C1 segment of cervical spinal cord (tissue), 14 donors: ENCODE measurements around the gene LY6G5C.

Source experiments
- DNase-seq, 14 donors: peaks; one replicate each; lab custom pipeline; 2025; lab: John Stamatoyannopoulos, UW

Gene LY6G5C

DNA sequence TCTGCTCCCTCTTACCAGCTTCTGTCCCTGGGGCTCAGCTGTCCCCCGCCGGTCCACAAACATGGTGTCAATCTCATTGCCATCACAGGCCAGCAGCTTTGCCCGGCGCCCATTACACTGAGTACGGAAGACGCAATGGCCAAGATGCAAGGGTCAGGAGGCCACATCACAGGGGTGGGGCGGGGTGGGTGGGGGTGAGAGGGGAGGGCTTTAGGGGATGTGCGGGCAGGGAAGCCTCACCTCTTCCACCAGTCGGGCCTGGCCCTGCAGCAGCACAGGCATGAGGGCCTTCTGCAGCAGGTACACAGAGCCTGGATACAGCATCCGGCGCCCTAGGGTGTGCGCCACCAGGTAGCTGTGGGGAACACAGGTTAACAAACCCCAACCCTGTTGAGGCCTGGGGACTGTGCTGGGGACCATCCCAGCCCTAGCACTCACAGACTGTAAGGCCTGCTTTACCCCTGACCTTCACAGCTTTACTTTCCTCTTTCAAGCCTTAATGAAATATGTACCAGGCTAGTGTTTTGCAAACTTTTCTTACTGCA is 10.8 kb upstream of the LY6G5C start:
- no peak for DNase-seq

DNA sequence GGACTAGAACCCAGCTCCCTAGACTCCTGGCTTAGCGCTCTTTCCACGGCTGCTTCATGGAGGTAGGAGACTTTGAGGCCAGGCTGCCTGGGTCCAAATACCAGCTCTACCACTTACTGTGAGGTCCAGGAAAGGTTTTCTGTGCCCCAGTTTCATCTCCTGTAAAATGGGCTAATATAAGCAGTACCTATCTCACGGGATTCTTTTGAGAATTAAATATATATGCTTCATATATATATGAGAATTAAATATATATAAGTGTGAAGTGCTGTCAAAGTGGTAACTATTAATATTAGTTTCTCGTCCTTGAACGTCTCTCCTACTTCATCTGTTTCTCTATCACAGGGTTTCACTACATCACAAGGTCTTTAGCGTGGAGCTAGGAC is 10.2 kb upstream of the LY6G5C start:
- no peak for DNase-seq

DNA sequence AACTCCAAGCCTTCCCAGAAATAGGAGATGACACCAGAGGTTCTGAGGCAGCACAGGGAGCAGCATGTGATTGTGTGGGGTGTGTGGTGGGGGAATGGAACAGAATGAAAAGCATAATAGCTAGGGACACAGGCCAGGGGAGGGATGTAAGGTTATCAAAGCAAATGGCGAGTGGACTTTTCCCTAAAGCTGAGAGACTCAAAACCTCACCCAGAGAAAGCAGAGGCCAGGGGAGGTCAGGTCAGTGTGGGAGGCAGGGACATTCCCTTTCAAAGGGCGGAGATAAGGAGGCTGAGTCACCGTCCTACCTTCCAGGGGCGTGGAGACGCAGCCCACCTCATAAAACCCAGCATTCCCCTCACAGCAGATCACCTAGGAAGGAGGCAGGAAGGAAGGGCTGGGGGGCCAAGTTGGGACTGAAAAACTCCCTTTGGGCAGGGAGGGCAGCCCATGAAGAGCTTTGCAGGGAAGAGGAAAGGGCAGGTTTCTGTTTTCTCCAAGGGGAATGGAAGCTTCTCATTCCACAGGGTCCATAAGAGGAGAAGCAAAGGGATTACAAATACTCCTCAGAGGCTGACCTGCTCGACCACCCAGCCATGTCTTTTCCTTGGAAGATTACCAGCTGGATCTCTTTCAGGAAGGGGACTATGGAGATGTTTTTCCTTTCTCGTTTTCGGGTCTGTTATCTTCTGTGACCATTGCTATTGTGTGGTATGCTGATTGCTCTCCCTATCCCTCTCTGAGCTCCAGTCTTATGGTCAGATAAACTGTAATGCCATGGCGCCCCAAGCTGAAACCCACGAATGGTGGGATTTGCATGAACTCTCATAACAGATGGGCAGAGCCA is 9.6 kb upstream of the LY6G5C start:
- DNase-seq, result peak in 3 of 14 donors; percentile 3 to 21 (median 8)

DNA sequence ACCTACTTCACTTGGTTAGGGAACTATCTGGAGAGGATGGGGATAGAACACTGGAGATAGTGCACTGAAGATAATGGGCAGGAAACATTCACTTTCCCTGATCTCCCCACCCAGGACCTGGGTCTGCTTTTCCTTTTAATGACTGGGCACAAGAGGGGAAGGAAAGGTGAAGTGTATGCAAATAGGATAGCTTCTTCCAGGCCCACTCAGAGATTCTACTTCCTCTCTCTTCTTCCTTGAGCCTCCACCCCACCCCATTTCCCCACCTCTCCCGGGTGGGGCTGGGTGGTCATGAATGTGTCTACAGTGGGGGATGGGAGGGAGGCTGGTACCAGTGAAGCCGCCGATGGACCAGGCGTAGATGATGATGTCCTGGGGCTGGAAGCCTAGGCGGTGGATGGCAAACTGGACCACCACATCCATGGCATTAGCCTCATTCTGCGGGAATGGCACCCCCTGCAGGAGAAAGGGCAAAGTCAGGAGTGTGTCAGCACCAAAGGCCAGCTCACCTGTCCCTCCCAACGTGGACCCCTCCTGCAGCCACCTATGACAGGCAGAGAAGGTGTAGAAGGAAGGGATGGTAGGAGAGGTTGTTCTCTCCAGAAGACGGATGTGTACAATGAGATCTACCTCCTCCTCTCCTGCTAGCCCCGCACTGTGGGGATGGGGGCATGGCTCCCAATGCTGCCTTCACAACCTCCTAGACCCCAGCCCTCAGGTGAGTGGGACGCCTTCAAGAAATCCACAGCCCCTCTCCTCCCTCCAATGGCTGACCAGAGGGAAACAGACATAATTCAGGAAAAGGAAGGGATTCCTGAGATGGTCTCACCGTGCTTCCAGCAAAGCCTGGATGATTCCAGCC is 8.6 kb upstream of the LY6G5C start:
- DNase-seq, result no peak

DNA sequence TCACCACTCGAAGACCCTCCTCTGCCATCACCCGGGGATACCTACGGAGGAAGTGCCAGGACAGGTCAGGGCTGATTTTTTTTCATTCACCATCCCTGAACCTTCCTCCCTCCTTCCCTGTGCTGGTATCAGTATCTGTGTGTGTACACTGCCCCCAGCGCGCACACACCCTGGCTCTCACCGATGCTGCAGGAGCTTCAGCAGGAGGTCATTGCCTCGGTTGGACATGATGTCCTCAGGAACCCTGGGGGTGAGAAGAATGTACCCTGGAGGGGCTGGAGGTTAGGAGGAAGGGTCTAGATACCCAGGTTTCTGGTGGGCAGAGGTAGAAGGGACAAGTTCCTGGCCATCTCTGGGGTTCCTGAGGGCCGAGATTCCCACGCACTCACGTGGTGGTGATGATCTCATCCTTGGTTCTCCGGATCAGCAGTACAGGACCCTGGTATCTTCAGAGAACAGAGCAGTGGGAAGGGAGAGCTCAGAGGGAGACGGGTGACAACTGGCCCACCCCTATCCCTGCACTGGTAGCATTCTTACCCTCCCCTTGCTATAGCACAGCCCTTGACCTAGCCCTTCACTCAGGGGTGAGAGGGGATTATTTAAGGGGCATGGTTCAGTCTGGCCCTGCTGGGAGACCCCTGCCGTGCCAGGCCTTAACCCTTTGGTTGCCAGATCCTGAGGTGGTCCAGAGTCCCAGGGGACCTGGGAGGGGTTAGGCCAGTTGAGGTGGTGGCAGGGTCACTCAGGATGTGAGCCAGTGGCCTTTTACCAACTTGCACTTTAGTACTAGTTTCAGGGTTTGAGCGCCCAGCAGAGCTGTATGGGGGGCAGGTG is 7.2 kb upstream of the LY6G5C start:
- no peak for DNase-seq

DNA sequence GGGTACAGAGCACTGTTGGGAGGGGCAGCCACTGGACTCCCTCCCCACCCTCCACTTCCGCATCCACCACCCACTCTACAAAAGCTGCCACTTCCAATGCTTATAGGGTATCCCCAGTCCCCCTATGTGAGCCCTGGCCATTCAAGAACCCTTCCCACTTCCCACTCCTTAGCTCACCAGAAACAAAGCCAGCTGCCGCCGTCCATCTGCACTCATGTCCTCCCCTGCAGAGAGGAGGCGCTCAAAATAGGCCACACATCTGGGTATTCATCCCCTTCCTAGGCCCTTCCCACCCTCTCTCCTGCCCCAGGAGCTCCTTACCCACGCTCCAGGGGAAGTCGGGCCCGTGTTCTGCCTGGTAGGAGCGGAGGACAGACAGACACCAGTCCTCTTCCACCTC is 6.5 kb upstream of the LY6G5C start:
- DNase-seq, result no peak

DNA sequence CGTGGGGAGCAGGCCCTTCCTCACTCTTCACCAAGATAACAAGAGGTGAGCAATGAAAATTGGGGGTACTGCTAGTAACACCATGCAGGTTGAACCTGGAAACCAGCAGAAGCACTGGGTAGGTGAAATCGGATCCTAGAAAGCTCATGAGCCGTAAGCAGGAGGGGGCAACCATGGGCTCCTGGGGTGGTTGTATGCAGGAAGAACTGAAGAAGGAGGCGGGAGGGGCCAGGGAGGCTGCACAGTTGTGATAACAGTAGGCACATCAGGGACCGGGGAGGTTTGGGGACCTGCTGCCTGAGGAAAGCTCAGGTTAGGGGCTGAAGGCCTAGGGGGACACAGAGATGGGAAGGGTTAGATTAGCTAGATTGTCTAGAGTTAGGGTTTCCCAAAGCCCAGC is 5.6 kb upstream of the LY6G5C start:
- DNase-seq, result no peak

DNA sequence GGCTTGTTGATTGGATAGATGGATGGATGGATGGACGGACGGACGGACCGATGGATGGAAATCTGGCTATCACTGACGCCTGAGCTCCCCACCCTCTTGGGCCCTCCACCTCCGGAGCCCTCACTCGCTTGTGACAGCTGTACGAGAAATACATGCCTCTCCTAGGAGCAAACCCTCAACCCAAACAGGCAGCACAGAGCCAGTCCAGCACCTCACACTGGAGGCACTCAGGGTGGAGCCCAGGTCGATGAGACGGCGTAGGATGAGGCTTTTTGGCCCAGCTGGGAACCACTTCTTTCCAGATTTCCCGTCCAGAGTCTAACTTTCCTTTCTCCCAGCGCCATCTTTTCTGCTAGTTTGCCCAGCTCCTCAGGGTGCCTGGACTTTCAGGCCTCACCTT is 2.7 kb upstream of the LY6G5C start:
- DNase-seq, result no peak

DNA sequence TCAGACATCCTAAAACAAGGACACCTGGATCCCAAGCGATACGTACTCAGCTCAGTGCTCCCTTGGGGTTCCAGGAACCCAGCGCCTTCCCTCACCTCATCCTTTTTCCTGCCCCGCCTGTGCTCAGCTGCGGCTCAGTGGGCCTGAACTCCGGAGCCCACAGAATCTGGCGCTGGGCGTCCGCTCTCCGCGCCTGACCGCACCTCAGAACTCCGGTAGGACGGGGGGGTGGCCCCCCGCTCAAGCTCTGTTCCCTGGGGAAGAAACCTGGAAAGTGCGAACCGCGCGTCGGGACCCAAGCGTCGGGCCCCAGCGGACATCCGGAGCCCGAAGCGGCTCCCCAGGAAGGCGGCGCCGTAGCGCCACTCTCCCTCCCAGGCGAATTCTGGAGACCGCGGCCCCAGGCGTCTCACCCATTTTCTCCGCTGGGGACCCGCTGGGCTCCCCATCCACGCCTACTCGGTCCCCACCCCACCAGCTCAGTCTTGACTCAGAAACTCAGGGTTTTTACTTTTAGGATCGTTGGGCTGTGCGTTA is 336 bp upstream of the LY6G5C start:
- DNase-seq, result peak in 7 of 14 donors; percentile 13 to 59 (median 33)

DNA sequence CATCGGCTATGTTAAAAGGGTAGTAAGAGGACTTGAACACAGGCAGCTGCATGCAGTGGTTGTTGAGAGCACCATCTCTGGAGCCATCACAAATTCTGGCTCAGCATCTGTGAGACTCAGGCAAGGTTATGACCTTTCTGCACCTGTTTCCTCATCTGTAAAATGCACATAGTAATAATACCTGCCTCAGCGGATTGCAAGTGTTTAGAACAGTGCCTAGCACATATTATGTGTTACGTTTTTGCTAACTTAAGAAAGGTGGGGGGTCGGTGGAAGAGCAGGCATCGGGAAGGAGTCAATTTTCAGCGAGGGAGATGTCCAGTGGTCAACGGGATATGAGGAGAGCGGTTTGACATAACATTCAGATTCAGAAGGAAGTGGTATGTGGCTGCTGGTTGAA is 2.9 kb downstream of the LY6G5C start:
- DNase-seq, result no peak

DNA sequence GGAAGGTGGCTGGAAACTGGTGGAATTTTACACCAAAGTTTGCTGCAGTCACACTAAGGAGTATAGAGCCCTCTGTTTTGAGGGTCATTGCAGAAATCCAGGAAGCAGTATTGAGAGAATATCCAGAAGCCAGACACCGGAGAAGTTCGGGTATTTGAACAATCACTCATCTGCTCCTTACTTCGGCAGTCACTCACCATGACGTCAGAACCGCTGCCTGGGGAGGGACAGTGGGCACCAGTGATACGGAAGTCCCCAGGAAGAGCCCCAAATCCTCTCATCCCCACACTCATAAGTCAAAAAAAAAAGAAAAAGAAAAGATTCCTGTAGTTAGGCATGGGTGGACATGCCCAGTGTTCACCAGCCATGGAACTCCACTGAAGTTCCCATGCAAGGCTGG is 4.0 kb downstream of the LY6G5C start:
- DNase-seq, result no peak

DNA sequence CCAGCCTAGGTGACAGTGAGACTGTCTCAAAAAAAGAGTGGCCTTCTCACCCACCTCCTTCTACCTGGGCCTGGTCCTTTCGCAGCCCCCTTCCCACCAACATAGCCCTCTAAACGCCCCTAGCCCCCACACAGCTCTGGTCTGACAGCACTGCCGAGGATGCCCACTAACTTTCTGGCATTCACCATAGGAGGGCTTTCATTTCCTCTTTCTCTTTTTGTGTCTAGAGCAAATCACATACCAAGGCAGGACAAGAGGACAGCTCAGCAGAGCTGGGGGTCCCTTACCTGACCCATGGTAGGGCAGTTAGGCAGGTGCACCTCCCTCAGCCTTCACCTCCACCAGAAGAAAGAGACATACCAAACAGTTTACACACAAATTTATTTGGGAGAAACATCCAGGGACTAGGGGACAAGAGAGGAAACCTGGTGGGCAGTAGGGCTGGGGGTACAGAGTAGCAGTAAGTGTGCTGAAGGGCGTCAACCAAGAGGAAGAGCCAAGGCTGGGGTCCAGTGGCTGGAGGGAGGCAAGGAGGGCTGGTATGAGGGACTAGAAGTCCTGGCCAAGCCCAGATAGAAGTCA is 4.5 kb downstream of the LY6G5C start:
- DNase-seq, result no peak

DNA sequence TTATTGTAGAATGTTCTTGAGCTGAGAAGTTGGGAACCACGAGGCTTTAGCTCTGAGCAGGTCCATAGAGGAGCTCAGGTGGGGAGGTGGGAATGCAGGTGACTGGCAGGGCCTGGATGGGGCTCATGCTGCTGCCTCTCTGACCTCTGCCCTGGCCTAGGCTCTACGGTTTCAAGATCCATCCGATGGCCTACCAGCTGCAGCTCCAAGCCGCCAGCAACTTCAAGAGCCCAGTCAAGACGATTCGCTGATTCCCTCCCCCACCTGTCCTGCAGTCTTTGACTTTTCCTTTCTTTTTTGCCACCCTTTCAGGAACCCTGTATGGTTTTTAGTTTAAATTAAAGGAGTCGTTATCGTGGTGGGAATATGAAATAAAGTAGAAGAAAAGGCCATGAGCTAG is 11.2 kb downstream of the LY6G5C start, which contains the start of gene LY6G5B:
Gene LY6G5B (plus strand): TSS at position 301 of the 400 bp plus-strand sequence. CDS start 975 bp downstream, outside the sequence.
- no peak for DNase-seq

DNA sequence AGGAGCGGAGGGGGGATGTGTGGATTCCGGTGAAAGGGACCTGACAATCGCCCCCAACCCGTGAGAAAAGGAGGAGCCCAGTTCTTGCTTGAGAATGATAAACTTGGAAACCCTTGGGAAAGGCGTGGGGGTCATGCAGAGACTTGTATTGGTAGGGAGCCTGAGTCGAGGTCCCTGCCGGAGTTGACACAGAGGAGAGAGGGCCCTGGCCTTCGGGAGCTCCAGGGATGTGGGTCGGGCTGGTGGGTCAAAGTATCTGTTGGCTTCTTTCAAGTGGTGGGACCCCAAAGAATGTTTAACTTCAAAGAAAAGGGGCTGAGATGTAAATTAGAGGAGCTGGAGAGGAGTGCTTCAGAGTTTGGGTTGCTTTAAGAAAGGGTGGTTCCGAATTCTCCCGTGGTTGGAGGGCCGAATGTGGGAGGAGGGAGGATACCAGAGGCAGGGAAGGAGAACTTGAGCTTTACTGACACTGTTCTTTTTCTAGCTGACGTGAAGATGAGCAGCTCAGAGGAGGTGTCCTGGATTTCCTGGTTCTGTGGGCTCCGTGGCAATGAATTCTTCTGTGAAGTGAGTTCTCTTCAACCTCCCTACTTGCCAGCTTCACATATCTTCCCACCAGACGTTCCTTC is 14.4 kb downstream of the LY6G5C start:
- DNase-seq, result no peak

DNA sequence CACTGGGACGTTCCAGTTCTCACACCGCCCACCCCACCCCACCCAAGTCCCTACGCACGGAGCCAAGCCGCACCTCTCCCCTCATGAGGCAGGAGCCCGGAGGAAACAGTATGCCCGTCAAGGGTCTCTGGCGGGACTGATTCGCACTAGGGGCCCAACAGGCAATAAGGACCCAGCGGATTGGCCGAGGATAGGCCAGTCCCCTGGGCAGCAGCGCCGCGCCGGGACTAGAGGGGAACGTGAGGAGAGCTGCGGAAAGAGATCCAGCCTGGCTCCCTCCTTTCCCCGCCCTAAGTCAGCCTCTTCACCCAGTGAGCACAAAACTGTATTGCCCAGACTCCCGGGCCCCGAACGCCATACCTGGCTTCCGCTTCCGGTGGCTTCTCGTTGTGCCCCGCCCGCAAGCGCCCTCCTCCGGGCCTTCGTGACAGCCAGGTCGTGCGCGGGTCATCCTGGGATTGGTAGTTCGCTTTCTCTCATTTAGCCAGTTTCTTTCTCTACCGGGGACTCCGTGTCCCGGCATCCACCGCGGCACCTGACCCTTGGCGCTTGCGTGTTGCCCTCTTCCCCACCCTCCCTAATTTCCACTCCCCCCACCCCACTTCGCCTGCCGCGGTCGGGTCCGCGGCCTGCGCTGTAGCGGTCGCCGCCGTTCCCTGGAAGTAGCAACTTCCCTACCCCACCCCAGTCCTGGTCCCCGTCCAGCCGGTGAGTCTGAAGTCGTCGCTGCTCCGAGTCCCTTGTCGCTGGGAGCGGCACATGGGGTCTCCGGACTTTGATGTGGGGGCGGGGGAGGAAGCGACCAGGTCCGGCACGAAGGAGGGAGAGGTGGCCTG is 15.1 kb downstream of the LY6G5C start, which contains the start of gene CSNK2B:
Gene CSNK2B (plus strand): TSS at position 580 of the 836 bp plus-strand sequence. CDS start 752 bp downstream, outside the sequence.
- peak; percentile 92 to 99 (median 98) for DNase-seq

DNA sequence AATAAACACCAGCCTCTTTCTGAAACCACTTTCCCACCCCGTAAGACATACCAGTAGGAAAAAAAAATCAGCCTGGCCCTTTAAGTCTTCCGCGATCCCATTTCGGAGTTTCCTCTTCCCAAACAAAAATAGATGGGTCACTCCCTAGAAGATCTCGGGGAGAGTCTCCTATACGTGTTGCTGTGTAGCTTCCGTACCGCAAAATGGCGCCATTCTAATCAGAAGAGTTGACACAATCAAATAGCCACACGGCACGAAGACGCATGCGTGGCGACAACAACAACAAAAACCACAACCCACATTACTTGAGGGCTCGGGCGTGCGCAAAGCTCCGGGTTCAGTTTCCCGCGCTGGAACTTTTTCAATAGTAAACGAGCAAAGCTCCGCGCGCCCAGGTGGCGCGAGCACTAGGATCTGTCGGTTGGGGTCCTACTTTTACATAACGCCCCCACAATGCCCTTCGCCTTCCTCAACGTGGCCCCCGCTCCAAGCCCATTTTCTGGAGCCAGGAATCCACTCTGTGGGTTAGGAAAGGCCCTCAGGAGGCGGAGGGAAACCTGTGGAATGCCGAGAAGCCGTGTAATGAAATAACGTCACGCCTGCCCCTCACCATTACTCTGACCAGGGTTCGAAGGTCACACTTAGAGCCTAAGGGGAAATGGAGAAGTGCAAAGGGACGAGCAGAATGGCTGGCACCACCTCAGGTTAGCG is 15.9 kb downstream of the LY6G5C start, which contains the start of gene GPANK1:
Gene GPANK1 (minus strand): TSS at position 208 of the 711 bp plus-strand sequence. CDS start 519 bp downstream, outside the sequence.
- peak; percentile 4 to 92 (median 82) for DNase-seq

DNA sequence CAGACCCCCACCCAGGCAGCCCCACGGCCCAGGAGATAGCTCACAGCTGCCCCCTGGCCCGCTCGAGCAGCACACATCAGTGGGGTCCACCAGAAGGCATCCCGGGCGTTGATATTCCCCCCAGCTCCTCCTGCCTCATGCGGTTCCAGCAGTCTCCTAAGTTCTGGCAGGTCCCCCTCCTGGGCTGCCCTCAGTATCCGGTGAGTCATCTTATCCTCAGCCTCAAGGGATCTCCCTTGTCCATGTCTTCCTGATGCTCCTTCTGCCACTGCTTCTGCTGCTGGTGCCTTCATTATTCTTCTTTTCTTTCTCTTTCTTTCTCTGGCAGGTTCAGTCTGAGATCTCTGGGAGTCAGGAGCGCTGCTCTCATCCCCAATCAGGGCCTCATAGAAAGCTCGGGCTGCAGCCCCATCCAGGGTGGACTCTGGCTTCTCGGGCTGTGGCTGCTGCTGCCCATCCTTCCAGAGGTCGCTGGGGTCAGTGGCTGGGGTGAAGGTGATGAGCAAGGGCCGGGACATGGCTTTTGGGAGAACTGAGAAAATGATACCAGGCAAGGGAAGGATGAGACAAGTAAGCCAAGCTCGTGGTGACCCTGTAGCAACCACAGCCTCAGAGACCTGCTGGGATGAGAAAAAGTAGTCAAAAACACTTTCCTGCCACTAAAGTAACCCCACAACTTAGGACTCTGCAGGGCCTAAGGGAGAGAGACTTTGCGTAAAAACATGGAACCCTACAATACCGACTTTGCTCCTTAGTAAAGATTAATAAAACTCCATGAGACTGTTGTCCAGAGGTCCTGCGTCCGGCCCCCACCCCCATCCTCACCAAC is 16.7 kb downstream of the LY6G5C start:
- peak in 2 of 14 donors; percentile 18 to 24 for DNase-seq
